Stomach (tissue), 4 donors: ENCODE measurements around the gene DGCR6L.

ENCODE experiments used
- POLR2AphosphoS5 ChIP-seq, 3 donors: sonication (generic); formaldehyde crosslinking; IDR thresholded peaks; one replicate each; pipeline ENCODE4 v1.6.1; 2016; ENCODE audit warnings: antibody characterized with exemption in 3 of 3
- TF ChIP-seq, protein P1 (sequence below), 7 experiments: fragments of 450-650 bp in 4 of 7; fragments of 200-600 bp in 3 of 7; sonication (generic) in 3 of 7; IDR thresholded peaks; one replicate each; pipeline ENCODE4 v1.5.1; 2016 to 2019; ENCODE audit warnings: antibody characterized with exemption in 7 of 7, control low read depth in 2 of 7, mild to moderate bottlenecking in 1 of 7

DNA sequence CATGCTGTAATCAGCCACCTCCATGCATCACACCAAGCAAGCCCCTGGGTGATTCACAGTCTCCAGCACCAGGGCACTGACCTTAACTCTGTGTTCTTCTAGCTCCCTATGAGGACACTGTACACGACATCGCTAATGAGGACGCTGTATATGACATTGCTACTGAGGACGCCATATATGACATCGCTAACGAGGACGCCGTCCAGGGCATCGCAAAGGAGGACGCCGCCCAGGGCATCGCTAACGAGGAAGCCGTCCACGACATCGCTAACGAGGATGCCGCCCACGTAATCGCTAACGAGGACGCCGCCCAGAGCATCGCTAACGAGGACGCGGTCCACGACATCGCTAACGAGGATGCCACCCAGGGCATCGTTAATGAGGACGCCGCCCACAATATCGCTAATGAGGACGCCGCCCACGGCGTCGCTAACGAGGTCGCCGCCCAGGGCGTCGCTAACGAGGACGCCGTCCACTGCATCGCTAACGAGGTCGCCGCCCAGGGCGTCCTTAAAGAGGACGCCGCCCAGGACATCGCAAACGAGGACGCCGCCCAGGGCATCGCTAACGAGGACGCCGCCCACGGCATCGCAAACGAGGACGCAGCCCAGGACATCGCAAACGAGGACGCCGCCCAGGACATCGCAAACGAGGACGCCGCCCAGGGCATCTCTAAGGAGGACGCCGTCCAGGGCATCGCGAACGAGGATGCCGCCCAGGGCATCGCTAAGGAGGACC lies 34.5 kb upstream of the DGCR6L start:
- TF ChIP-seq, protein P1, sequence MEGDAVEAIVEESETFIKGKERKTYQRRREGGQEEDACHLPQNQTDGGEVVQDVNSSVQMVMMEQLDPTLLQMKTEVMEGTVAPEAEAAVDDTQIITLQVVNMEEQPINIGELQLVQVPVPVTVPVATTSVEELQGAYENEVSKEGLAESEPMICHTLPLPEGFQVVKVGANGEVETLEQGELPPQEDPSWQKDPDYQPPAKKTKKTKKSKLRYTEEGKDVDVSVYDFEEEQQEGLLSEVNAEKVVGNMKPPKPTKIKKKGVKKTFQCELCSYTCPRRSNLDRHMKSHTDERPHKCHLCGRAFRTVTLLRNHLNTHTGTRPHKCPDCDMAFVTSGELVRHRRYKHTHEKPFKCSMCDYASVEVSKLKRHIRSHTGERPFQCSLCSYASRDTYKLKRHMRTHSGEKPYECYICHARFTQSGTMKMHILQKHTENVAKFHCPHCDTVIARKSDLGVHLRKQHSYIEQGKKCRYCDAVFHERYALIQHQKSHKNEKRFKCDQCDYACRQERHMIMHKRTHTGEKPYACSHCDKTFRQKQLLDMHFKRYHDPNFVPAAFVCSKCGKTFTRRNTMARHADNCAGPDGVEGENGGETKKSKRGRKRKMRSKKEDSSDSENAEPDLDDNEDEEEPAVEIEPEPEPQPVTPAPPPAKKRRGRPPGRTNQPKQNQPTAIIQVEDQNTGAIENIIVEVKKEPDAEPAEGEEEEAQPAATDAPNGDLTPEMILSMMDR (IDR thresholded peaks at IDR 0.05) = no peak
- no peak for TF ChIP-seq POLR2AphosphoS5 (IDR thresholded peaks at IDR 0.05)
